A549 (cell line): ENCODE data around the gene SETBP1. TPM values are rescaled to one million over a fixed set of nuclear protein-coding genes. Genes with fewer than 3 reads are reported as not detected.

Experiments used
- ATAC-seq, 2 experiments: fragments of 200-7000 bp in 1 of 2; fragments of >200 bp in 1 of 2; cut with Nextera tagmentation in 1 of 2; cut with Tn5 transposase in 1 of 2; 3 replicates each; pipeline versions ENCODE4 v1.8.0 to v1.9.1; 2018 to 2020; ENCODE audit warnings: mild to moderate bottlenecking in 1 of 2, moderate library complexity in 1 of 2
- CTCF ChIA-PET: fragments of 300-600 bp; sonication (Branson Sonifier 250); formaldehyde crosslinking; extraction: SDS; loops from one replicate; lab custom pipeline; 2021; ENCODE audit warnings: antibody characterized with exemption, inconsistent platforms; lab: Yijun Ruan, JAX
- POLR2A ChIA-PET: fragments of 350-600 bp; formaldehyde crosslinking; extraction: SDS; loops from one replicate; lab custom pipeline; 2021; ENCODE audit warnings: antibody characterized with exemption, inconsistent platforms; lab: Yijun Ruan, JAX
- DNase-seq, 2 experiments: peaks; one replicate each; pipeline versions ENCODE4 v3.0.0 to v3.0.0-alpha.2; 2011 to 2016; ENCODE audit warnings: low read depth in 1 of 2, low spot score in 1 of 2
- FAIRE-seq: peaks from 2 replicates; lab custom pipeline; 2011; peaks lifted over from hg19 to GRCh38; lab: Jason Lieb, UNC
- H3K27ac ChIP-seq, 2 experiments: fragments of >200 bp; sonication (Bioruptor Twin); formaldehyde crosslinking; 3 replicates each; pipeline ENCODE4 v1.5.1; 2016 to 2017
- H3K4me1 ChIP-seq: fragments of >200 bp; sonication (Bioruptor Twin); formaldehyde crosslinking; 3 replicates; pipeline ENCODE4 v1.6.1; 2016
- H3K4me2 ChIP-seq: fragments of >200 bp; sonication (Bioruptor Twin); formaldehyde crosslinking; 3 replicates; pipeline ENCODE4 v1.6.1; 2016
- H3K4me3 ChIP-seq: fragments of >200 bp; sonication (Bioruptor Twin); formaldehyde crosslinking; 3 replicates; pipeline ENCODE4 v1.5.1; 2016
- H3K9me3 ChIP-seq: fragments of >200 bp; sonication (Bioruptor Twin); formaldehyde crosslinking; 3 replicates; pipeline ENCODE4 v1.6.1; 2016
- BHLHE40 ChIP-seq: IDR thresholded peaks from 2 replicates; pipeline ENCODE4 v1.6.1; 2012; ENCODE audit warnings: low read depth, low read length, inconsistent platforms
- CBX8 ChIP-seq: fragments of 200-600 bp; sonication (generic); IDR thresholded peaks from 2 replicates; pipeline ENCODE4 v1.6.1; 2016
- CEBPB ChIP-seq, 2 experiments: fragments of >200 bp in 1 of 2; sonication (Bioruptor Twin) in 1 of 2; formaldehyde crosslinking in 1 of 2; IDR thresholded peaks; 2 replicates each; pipeline ENCODE4 v1.6.1; 2012 to 2016
- CHD4 ChIP-seq: fragments of 200-600 bp; sonication (generic); IDR thresholded peaks from 2 replicates; pipeline ENCODE4 v1.6.1; 2016; ENCODE audit warnings: antibody characterized with exemption, mild to moderate bottlenecking, borderline replicate concordance
- EHF ChIP-seq: fragments of 250-450 bp; sonication (Bioruptor Pico); IDR thresholded peaks from 2 replicates; pipeline ENCODE4 v1.5.0; 2020; ENCODE audit warnings: mild to moderate bottlenecking
- ELK1 ChIP-seq: fragments of 150-350 bp; IDR thresholded peaks from 2 replicates; pipeline ENCODE4 v1.6.1; 2014; ENCODE audit warnings: low read depth, mild to moderate bottlenecking, low read length
- EP300 ChIP-seq, 2 experiments: fragments of >200 bp; sonication (Bioruptor Twin); formaldehyde crosslinking; IDR thresholded peaks; 2 replicates in 1 of 2; 3 replicates in 1 of 2; pipeline ENCODE4 v1.6.1; 2016 to 2017
- ESRRA ChIP-seq: fragments of 150-350 bp; IDR thresholded peaks from 2 replicates; pipeline ENCODE4 v1.6.1; 2014; ENCODE audit warnings: mild to moderate bottlenecking, low read length, borderline replicate concordance
- FOSL2 ChIP-seq, 2 experiments: fragments of 450-650 bp in 1 of 2; fragments of >200 bp in 1 of 2; sonication (Bioruptor Twin) in 1 of 2; formaldehyde crosslinking; IDR thresholded peaks; 2 replicates each; pipeline versions ENCODE4 v1.5.0 to v1.6.1; 2016 to 2020; ENCODE audit warnings: mild to moderate bottlenecking in 1 of 2, moderate library complexity in 1 of 2
- GATA3 ChIP-seq: IDR thresholded peaks from 2 replicates; pipeline ENCODE4 v1.6.1; 2012; ENCODE audit warnings: borderline replicate concordance
- HOXA7 ChIP-seq: fragments of 250-450 bp; sonication (Bioruptor Pico); IDR thresholded peaks from 2 replicates; pipeline ENCODE4 v1.5.0; 2020; ENCODE audit warnings: mild to moderate bottlenecking, moderate library complexity
- JUNB ChIP-seq: fragments of >200 bp; sonication (Bioruptor Twin); formaldehyde crosslinking; IDR thresholded peaks from 2 replicates; pipeline ENCODE4 v1.6.1; 2016
- MAZ ChIP-seq: fragments of 150-350 bp; IDR thresholded peaks from 2 replicates; pipeline ENCODE4 v1.6.1; 2014; ENCODE audit warnings: antibody characterized with exemption, low read depth, low read length, borderline replicate concordance
- MYC ChIP-seq: IDR thresholded peaks from 2 replicates; pipeline ENCODE4 v1.6.1; 2012; ENCODE audit warnings: mild to moderate bottlenecking, inconsistent platforms, low read length, improper control_type of control experiment, borderline replicate concordance
- NFE2L2 ChIP-seq: fragments of 150-350 bp; conservative IDR thresholded peaks from 2 replicates; pipeline ENCODE4 v1.6.1; 2014; ENCODE audit warnings: low read length
- NPAS2 ChIP-seq: fragments of 250-450 bp; sonication (Bioruptor Pico); IDR thresholded peaks from 2 replicates; pipeline ENCODE4 v1.8.0; 2022; ENCODE audit warnings: mild to moderate bottlenecking, moderate library complexity, borderline replicate concordance
- NR3C1 ChIP-seq: fragments of >200 bp; sonication (Bioruptor Twin); formaldehyde crosslinking; IDR thresholded peaks from 3 replicates; pipeline ENCODE4 v1.6.1; 2017
- PHF8 ChIP-seq: fragments of 200-600 bp; sonication (generic); IDR thresholded peaks from 2 replicates; pipeline ENCODE4 v1.6.1; 2016; ENCODE audit warnings: low read depth, mild to moderate bottlenecking, antibody characterized with exemption, moderate library complexity, borderline replicate concordance
- RNF2 ChIP-seq: fragments of 200-600 bp; sonication (generic); IDR thresholded peaks from 2 replicates; pipeline ENCODE4 v1.6.1; 2016; ENCODE audit warnings: low read depth, mild to moderate bottlenecking, antibody characterized with exemption, moderate library complexity, borderline replicate concordance
- ZFP36 ChIP-seq: fragments of 450-650 bp; IDR thresholded peaks from 2 replicates; pipeline ENCODE4 v1.6.1; 2014; ENCODE audit warnings: borderline replicate concordance; ENCODE audit not compliant: partially characterized antibody
- ZNF302 ChIP-seq: fragments of 250-450 bp; sonication (Bioruptor Pico); IDR thresholded peaks from 2 replicates; pipeline ENCODE4 v1.9.0; 2021; ENCODE audit warnings: inconsistent platforms, mild to moderate bottlenecking, moderate library complexity
- ZSCAN20 ChIP-seq: fragments of 250-450 bp; sonication (Bioruptor Pico); IDR thresholded peaks from 2 replicates; pipeline ENCODE4 v1.8.0; 2022; ENCODE audit warnings: mild to moderate bottlenecking, moderate library complexity
- whole genome bisulfite sequencing: methylation state at CpG from one replicate; pipeline ENCODE4 v1.1.6; 2017; ENCODE audit errors: missing lambda C conversion rate; 5-methylcytosine and 5-hydroxymethylcytosine counted together
- polyA plus RNA-seq, 4 experiments: library from polyadenylated mRNA; depleted of rRNA in 3 of 4; stranded (reverse); fragments of >200 nt; fragmentation: RNase III in 1 of 4; extraction: RNeasy Plus Mini Kit Qiagen cat#74134 plus additional on column Dnase treatment in 1 of 4; gene quantifications; 2 replicates in 3 of 4; 3 replicates in 1 of 4; pipeline ENCODE4 v1.2.3, GENCODE V29; 2011 to 2017
- TF ChIP-seq, protein P1 (sequence below): IDR thresholded peaks from 2 replicates; pipeline ENCODE4 v1.6.1; 2012; ENCODE audit warnings: low read depth, borderline replicate concordance
- TF ChIP-seq, protein P2 (sequence below): fragments of 450-650 bp; IDR thresholded peaks from 2 replicates; pipeline ENCODE4 v1.6.1; 2014; ENCODE audit warnings: antibody characterized with exemption
- TF ChIP-seq, protein P3 (sequence below): fragments of 250-450 bp; sonication (Bioruptor Pico); IDR thresholded peaks from 2 replicates; pipeline ENCODE4 v1.5.0; 2021; ENCODE audit warnings: mild to moderate bottlenecking, moderate library complexity, borderline replicate concordance

SETBP1 gene
- polyA plus RNA-seq, 2 of the 4 experiments (the other 2 are of a cell fraction), result 0.50 to 1.9 TPM

GRCh38 chr18:45069546-45069945 is 388.9 kb downstream of the SETBP1 start:
- 65% methylated on average over 1 of the region's 1 CpG for WGBS
- DNase-seq, result no peak
- H3K27ac ChIP-seq, result no peak overlapping the region
- H3K9me3 ChIP-seq, result no peaks in the 10 kb centered on the region
- TF ChIP-seq, protein P1, sequence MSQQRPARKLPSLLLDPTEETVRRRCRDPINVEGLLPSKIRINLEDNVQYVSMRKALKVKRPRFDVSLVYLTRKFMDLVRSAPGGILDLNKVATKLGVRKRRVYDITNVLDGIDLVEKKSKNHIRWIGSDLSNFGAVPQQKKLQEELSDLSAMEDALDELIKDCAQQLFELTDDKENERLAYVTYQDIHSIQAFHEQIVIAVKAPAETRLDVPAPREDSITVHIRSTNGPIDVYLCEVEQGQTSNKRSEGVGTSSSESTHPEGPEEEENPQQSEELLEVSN, result no peak
- TF ChIP-seq CEBPB (IDR thresholded peaks at IDR 0.05) (no peak), HOXA7 (no peak), EHF (CRISPR knock-in tag) (no peak), NPAS2 (CRISPR knock-in tag) (no peak), NFE2L2 (no peak), BHLHE40 (no peak), PHF8 (no peak), CHD4 (no peak), NR3C1 (no peak), ZNF302 (CRISPR knock-in tag) (no peak), RNF2 (no peak), MYC (no peak), JUNB (no peak)
- no peak overlapping the region for H3K4me2 ChIP-seq
- CTCF ChIA-PET, result no interaction called here
- no peak overlapping the region for H3K4me3 ChIP-seq
- no peaks in the 10 kb centered on the region for H3K4me1 ChIP-seq
- no peak for ATAC-seq
- POLR2A ChIA-PET, result no interaction called here
- FAIRE-seq, result no peak

DNA sequence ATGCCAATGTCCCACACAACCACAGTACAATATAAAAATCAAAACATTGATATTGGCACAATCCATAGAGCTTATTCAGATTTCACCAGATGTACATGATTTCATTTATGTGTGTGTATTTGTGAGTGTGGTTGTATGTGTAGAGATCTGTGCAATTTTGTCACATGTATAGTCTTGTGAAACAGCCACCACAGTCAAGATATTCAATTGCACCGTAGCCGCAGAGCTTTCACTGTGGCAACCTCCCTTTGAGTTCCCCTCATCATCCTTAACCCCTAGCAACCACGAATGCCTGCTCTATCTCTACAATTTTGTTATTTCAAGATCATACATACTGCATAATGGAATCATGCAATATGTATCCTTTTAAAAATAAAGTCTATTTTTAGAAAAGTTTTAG is 391.3 kb downstream of the SETBP1 start:
- TF ChIP-seq GATA3 (no peak), ELK1 (no peak), HOXA7 (no peak), FOSL2 (IDR thresholded peaks at IDR 0.05) (no peak), FOSL2 (CRISPR knock-in tag; IDR thresholded peaks at IDR 0.05) (no peak), CBX8 (no peak), ZFP36 (no peak), ESRRA (no peak), ZSCAN20 (CRISPR knock-in tag) (no peak), PHF8 (no peak), EP300 (IDR thresholded peaks at IDR 0.05) (no peak), MAZ (no peak), JUNB (no peak), NR3C1 (no peak)
- TF ChIP-seq, protein P2, sequence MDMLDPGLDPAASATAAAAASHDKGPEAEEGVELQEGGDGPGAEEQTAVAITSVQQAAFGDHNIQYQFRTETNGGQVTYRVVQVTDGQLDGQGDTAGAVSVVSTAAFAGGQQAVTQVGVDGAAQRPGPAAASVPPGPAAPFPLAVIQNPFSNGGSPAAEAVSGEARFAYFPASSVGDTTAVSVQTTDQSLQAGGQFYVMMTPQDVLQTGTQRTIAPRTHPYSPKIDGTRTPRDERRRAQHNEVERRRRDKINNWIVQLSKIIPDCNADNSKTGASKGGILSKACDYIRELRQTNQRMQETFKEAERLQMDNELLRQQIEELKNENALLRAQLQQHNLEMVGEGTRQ, result no peak
- TF ChIP-seq, protein P3, sequence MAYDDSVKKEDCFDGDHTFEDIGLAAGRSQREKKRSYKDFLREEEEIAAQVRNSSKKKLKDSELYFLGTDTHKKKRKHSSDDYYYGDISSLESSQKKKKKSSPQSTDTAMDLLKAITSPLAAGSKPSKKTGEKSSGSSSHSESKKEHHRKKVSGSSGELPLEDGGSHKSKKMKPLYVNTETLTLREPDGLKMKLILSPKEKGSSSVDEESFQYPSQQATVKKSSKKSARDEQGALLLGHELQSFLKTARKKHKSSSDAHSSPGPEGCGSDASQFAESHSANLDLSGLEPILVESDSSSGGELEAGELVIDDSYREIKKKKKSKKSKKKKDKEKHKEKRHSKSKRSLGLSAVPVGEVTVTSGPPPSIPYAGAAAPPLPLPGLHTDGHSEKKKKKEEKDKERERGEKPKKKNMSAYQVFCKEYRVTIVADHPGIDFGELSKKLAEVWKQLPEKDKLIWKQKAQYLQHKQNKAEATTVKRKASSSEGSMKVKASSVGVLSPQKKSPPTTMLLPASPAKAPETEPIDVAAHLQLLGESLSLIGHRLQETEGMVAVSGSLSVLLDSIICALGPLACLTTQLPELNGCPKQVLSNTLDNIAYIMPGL, result no peak
- Histone ChIP-seq H3K4me1 (no peaks in the 10 kb centered on the region), H3K4me2 (no peak overlapping the region), H3K9me3 (no peaks in the 10 kb centered on the region), H3K27ac (no peak overlapping the region), H3K4me3 (no peak overlapping the region)
- ChIA-PET POLR2A (no interaction called here), CTCF (no interaction called here)
- WGBS, result 61% methylated on average over 3 of the region's 3 CpGs
- no peak for DNase-seq
- ATAC-seq, result no peak
- FAIRE-seq, result no peak
